NCI-H82 treated with DMSO at 0.1 percent for 48 hours (cell line): ENCODE results near the gene GRIPAP1.

Experiments used
- DNase-seq: peaks from one replicate; lab custom pipeline; 2025; ENCODE audit not compliant: unreplicated experiment; lab: John Stamatoyannopoulos, UW

GRIPAP1 gene

GRCh38 chrX:48927123-48927522, 74.9 kb downstream of the GRIPAP1 start:
- DNase-seq: no peak

GRCh38 chrX:48924270-48924669, 77.8 kb downstream of the GRIPAP1 start:
- DNase-seq: no peak

GRCh38 chrX:48923771-48924170, 78.3 kb downstream of the GRIPAP1 start:
- no peak for DNase-seq
